Amniotic epithelial cell (primary cell): Measurements from ENCODE around the gene SPEG.
A peak's percentile ranks its signal among the peaks of the same experiment; 100 is the strongest.

Experiments used
- DNase-seq: peaks from one replicate; pipeline ENCODE4 v3.0.0-alpha.2; 2010; ENCODE audit warnings: low read depth

SPEG gene

DNA sequence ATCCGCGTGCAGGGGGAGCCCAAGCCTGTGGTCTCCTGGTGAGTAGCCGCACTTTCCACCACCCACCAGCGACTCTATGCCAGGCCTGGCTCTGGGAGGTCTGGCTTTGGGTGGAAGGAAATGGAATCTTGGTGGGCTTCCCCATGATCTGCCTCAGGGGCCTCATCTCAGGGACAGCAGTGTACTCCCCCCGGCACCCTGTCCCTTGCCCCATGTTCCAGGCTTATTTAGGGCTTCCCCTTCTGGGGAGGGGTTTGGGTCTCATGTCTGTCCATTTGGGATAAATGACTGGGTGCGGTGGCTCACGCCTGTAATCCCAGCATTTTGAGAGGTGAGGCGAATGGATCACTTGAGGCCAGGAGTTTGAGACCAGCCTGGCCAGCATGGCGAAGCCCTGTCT lies 27.7 kb downstream of the SPEG start:
- no peak for DNase-seq

DNA sequence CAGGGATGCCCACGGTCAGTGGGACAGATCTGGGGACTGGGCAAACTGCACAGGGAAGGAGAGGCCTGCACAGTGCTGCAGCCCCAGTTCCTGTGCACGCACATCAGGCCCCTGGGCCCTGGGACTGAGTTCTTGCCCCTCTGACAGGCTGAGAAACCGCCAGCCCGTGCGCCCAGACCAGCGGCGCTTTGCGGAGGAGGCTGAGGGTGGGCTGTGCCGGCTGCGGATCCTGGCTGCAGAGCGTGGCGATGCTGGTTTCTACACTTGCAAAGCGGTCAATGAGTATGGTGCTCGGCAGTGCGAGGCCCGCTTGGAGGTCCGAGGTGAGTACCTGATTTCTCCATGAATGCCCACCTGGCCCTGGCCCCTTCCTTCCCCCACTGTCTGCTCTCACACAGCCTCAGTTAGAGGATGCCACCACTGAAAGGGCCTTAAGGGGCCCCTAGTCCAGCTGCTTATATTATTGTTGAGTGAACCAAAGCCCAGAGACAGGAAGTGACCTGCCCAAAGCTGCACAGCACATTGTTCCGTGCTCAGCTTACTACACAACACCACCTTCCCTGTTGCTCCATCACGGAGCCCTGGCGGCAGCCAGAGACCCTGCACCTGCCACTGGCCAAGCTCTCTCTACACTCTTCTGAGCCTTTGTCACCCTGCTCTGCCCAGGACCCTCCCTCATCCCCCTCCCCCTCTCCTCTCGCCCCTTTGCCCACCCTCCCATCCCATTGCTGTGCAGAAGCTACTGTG lies 29.8 kb downstream of the SPEG start:
- no peak for DNase-seq

DNA sequence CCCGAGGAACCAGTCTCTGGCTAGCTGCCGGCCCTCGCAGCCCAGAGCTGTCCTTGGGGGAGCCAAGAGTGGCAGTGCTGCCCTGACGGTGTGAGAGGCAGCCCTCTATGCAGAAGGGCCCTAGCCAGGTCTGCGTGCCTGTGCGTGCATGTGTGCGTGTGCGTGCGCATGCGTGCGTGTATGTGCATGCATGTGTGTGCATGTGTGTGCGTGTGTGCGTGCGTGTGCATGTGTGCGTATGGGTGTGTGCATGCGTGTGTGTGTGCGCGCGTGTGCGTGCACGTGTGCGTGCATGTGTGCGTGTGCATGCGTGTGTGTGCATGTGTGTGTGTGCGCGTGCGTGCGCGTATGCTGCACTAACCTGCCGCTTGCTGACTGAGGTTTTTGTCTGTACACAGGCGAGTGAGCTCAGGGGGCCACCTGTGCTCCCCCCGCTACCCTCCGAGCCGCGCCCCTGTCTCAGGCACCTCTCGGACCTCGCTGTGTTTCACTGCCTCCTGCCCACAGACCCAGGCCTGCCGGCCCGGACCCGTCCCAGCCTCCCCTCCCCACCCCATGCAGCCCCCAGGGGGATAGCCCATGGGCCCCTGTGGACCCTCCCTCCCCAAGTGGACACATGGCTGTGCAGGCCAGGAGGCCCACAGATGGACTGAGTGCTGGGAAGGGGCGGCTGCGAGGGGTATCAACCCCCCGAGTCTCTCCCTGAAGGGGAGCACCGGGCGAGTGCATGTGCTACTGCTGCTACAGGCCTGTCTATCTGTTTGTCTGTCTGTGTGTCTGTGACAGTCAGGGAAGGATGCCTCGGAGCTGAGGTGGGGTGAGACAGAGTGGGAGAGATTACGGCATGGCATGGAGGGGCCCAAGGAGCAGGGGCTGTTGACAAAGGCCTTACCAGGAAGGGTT lies 31.3 kb downstream of the SPEG start:
- no peak for DNase-seq

DNA sequence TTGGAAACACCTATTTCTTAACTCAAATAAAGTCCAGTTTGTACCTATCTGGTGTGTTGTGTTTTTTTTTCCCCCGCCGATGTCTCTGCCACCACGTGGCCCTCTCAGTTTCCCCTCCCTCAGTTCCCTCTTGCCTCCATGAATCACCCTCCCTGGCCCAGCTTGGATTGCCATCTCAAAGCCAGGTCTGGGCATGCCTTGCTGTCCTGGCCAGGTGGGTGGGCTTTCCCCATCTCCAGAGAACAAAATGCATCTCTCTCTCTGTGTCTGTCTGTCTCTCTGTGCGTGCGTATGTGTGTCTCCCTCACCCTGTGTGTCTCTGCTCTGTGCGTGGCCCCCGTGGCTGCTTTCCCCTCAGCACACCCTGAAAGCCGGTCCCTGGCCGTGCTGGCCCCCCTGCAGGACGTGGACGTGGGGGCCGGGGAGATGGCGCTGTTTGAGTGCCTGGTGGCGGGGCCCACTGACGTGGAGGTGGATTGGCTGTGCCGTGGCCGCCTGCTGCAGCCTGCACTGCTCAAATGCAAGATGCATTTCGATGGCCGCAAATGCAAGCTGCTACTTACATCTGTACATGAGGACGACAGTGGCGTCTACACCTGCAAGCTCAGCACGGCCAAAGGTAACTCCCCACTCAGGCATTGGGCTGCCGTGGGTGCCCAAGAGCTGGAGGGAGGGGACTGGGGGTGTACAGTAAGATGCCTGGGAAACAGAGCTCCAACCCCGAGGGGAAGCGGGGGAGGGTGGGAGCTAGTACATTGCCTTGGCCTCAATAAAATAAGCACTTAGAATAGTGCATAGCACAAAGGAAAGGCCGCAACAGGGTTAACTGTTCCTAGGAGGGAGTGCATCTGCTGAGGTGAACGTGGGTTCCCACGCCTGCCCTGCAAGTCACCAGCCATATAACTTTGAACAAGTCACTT lies 32.4 kb downstream of the SPEG start:
- DNase-seq, result no peak

DNA sequence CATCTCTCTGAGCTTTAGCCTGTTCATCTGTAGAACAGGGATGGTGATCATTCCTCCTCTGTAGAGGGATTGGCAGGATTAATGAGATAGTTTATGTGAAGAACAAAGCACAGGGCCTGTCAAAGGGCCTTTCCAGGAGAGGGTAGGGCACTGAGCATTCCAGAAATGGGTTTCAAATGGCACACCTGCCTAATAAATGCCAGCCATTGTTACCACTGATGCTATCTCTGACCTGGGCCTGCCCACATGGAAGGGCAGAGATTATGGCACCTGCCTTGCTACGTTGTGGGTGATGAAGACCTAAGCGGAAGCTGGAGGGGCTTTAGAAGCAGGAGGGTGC lies 33.1 kb downstream of the SPEG start:
- DNase-seq, result no peak

DNA sequence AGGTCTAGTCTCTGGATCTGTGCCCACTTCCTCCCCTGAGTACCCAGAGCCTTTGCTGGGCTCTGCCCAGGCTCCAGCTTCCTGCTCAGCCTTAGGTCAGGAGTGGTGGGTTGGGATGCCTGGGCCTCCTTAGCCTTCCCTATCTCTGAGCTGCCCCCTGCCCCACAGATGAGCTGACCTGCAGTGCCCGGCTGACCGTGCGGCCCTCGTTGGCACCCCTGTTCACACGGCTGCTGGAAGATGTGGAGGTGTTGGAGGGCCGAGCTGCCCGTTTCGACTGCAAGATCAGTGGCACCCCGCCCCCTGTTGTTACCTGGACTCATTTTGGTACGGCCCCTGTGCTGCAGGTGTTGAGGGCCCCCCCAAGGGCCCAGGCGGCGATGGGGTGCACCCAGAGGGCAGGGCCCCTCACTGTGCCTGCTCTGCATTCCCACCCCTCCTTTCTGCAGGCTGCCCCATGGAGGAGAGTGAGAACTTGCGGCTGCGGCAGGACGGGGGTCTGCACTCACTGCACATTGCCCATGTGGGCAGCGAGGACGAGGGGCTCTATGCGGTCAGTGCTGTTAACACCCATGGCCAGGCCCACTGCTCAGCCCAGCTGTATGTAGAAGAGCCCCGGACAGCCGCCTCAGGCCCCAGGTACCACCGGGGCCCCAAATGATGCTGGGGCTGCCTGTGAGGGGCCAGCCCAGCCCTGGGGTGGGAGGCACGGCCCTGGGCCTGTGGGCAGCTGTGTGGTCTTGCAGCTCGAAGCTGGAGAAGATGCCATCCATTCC lies 34.0 kb downstream of the SPEG start:
- no peak for DNase-seq

DNA sequence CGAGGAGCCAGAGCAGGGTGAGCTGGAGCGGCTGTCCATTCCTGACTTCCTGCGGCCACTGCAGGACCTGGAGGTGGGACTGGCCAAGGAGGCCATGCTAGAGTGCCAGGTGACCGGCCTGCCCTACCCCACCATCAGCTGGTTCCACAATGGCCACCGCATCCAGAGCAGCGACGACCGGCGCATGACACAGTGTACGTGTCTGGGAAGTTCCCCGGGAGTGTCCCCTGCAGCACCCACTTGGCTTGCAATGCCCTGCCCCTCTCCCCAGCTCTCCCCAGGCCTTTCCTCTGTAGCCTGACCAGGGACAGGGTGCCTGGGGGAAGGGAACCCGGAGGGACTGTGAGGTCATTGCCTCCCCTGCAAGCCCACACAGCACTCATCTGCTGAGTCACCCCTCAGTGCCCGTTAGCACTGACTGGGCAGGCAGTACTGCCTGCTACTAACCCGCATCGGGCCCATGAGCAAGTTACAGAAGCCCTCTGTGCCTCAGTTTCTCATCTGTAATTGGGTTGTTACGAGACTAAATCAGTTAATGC lies 34.6 kb downstream of the SPEG start:
- peak; percentile 74 for DNase-seq

DNA sequence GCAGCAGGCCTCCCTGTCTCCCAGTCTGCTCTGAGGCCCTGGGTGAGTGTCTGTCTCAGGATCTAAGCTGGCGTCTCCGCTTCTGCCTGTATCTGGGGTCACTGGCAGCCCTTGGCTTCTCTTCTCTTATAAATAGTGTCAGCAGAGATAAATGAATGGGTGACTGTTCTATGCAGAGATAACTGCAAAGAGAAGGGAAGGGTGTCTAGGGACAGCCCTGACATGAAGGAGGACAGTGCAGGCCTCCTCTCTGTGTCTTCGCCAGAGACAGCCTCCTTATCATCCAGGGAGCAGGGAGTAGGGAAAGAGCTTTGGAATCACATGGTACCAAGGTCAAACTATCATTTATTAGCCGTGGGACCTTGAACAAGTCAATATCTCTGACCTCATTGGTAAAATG lies 35.8 kb downstream of the SPEG start:
- DNase-seq, result no peak

DNA sequence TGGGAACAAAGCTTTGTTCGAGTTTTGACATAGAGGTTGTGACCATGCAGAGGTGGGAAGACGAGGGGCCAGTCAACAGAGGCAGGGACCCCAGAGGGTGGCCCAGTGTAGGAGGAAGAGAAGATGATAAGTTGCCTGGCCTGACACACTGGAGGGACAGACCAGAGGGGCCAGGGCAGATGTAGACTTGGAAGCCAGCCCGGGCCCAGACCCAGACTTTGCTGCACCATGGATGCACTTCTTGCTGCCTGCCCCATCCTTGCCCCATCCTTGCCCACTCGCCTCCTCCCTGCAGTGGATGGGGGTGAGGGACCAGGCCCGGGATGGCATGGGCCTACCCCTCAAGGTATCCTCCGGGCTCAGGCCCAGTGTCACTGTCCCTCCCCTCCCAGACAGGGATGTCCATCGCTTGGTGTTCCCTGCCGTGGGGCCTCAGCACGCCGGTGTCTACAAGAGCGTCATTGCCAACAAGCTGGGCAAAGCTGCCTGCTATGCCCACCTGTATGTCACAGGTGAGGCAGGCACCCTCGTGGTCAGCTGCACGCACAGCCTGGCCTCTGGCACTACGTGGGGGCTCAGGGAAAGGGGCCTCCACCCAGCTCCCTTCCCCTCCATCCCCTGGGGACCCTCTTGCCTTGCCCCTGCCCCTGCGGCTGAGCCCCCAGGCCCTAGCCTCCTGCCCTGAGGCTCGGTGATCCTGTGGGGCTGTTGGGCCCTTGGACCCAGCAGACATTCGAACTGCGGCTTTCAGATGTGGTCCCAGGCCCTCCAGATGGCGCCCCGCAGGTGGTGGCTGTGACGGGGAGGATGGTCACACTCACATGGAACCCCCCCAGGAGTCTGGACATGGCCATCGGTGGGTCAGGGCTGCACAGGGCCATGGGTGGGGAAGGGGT lies 37.1 kb downstream of the SPEG start:
- no peak for DNase-seq

DNA sequence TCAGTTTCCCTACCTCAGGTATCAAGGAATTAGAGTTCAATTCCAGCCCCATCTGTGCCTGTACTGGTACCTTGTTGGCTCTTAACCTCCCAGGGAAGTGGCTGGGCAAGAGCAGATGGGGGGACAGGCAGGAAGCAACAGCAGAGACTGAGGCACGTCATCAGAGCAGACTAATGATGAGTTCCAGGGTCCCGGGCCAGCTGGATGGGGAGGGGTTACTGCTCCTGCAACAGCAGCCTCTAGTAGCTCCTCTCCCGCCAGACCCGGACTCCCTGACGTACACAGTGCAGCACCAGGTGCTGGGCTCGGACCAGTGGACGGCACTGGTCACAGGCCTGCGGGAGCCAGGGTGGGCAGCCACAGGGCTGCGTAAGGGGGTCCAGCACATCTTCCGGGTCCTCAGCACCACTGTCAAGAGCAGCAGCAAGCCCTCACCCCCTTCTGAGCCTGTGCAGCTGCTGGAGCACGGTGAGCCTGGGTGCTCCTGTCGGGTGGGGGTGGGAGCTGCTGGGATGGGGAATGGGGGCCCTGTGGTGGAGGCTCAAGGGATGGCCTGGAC lies 38.1 kb downstream of the SPEG start:
- no peak for DNase-seq

DNA sequence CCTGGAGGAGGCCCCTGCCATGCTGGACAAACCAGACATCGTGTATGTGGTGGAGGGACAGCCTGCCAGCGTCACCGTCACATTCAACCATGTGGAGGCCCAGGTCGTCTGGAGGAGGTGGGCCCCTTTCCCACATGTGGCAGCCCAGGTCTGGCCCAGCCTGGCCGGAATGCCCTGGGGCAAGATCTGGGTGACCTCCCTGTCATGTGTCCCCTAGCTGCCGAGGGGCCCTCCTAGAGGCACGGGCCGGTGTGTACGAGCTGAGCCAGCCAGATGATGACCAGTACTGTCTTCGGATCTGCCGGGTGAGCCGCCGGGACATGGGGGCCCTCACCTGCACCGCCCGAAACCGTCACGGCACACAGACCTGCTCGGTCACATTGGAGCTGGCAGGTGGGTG lies 38.9 kb downstream of the SPEG start:
- no peak for DNase-seq

DNA sequence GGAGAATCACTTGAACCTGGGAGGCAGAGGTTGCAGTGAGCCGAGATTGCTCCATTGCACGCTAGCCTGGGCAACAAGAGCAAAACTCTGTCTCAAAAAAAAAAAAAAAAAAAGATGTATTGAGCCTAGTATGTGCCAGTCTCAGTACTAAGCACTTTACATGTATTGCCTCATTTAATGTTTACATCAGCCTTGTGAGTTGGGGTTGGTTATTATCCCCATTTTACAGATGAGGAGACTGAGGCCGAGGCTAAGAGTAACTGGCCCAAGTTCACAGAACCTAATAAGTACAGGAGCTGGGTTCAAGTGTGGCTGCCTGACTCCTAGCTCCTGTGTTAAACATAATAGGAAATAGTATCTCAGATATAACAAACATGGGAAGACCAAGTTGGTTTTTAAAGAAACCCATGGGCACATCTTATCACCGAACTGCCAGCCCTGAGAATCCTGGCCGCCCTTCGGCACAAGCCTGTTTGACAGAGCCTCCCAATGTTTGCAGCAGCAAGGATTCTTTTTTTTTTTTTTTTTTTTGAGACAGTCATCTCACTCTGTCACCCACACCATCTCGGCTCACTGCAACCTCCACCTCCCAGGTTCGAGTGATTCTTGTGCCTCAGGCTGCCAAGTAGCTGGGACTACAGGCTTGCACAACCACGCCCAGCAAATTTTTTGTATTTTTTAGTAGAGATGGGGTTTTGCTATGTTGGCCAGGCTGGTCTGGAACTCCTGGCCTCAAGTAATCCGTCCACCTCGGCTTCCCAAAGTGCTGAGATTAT lies 39.8 kb downstream of the SPEG start:
- no peak for DNase-seq

DNA sequence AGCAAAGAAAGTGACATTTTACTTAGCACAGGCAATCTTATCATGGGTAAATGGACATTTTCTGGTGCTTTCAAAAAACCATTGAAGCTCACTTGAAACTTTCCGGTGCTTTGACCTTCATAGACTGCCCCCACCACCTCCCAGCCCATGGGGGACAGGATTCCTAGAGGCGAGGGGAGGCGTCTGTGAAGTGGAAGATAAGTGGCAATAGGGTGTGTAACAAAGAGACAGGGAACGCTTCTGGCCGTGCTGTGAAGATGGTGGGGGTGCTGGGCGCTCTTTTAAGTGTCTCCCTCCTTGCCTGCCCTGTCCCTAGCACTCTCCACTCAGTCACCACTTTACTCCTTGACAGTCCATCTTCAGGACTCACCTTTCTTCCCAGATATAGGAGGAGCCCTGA lies 40.6 kb downstream of the SPEG start:
- DNase-seq, result no peak

DNA sequence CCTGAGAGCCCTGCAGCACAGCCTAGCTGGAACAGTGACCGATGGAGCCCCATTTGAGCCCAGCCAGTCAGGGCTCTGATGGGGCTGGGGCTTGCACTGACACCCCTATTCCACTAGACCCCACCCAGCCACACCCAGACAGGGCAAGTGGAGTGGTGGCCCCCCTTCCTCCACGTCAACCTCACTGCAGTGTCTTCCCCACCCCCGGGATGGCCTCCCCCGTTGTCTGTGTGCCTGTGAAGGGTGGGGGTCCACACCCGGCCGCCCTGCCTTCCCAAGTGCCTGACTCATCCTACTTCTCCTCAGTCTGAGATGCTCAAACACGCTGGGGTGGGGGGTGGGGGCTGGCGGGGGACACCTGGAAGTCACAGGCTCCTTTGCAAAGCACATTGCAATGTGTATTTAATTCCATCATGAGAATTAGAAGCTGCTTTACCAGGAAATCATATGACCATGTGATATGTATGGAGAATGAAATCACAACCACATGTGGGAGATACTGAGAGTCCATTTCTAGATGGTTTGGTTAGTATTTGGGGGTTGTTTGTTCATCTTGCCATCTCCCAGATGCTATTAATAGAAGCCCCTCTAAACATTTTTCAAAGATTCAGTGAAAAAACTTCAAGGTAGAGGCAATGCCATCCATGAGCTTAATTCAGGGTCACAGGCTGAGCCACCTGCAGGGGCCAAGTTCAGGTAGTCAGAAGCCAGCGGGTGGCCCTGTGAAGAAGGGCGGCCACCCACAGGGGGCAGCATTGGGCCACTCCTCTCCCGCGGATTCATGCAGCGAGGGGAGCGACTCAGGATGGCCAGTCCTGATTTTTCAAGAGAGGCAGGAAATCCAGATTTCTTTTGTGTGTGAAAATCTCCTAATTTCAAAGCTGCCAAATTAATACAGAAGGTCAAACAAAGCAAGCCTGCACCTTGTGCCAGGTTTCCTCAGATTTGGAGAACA lies 41.3 kb downstream of the SPEG start:
- peak; percentile 38 for DNase-seq

DNA sequence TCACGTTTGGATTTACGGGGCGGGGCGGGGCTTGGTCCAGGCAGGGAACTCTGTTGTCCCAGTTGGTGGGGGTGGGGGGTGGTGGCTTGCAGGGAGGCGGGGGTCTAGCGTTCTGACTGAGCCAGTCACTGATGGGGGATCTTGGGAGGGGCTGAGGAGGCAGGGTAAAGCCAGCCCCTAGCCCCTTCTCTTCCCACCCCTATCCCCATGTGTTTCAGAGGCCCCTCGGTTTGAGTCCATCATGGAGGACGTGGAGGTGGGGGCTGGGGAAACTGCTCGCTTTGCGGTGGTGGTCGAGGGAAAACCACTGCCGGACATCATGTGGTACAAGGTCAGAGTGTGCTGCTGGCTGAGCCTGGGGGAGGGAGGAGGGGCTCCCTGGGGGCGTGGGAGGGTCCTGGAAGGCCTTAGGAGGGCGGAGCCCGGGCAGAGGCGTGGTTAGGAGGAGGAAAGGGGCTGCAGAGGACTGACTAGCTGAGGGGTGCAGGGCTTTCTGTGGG lies 42.1 kb downstream of the SPEG start:
- peak; percentile 13 for DNase-seq

DNA sequence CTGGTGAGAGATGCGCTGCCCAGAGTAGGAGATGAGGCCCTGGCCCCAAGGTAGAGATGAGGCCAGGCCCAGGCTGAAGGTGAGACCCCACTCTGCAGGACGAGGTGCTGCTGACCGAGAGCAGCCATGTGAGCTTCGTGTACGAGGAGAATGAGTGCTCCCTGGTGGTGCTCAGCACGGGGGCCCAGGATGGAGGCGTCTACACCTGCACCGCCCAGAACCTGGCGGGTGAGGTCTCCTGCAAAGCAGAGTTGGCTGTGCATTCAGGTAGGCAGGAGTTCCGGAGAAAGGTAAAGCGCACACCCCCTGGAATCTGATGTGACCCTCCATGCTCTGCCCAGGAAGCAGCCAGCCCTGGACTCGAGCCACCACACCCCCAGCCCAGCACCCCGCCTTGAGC lies 42.5 kb downstream of the SPEG start:
- no peak for DNase-seq

DNA sequence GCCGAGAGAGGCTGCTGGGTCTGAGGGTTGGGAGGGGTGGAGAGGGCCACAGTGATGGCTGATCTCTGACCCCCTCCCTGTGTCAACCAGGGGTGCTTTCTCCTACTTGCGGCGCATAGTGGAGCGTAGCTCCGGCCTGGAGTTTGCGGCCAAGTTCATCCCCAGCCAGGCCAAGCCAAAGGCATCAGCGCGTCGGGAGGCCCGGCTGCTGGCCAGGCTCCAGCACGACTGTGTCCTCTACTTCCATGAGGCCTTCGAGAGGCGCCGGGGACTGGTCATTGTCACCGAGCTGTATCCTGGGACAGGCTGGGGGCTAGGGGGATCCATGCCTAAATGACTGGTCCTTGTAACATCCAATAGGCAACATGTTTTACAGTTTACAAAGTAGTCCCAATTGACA lies 43.2 kb downstream of the SPEG start:
- DNase-seq, result no peak

DNA sequence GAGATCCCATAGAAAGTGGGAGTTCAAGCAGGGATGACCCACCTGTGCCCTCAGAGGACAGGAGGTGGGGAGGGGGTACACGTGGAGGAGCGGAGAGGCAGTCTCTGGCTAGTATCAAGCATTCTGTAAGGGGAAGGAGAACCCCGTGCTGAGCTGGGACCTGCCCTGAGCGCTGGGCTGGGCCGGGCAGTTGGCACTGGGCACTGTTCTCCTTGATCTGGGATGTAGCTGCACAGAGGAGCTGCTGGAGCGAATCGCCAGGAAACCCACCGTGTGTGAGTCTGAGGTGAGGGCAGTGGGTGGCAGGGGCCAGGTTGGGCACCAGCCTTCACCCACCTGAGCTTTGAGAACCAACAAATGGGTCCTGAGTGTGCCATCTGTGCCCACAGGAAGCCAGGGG lies 44.3 kb downstream of the SPEG start:
- DNase-seq, result no peak
